Suppressor macrophage (primary cell): ENCODE data around the gene CACNG4.
A peak's percentile ranks its signal among the peaks of the same experiment; 100 is the strongest.

Source experiments
- DNase-seq, 4 experiments: peaks; one replicate each; pipeline ENCODE4 v3.0.0-alpha.2; 2020 to 2022
- total RNA-seq, 17 experiments: gene quantifications; one replicate each; lab custom pipeline; 2026; ENCODE audit warnings: mixed read lengths in 6 of 17, inconsistent platforms in 3 of 17; lab: John Stamatoyannopoulos, UW

Gene CACNG4
- total RNA-seq = 0 to 1.8 (median 0) reads per million in 17 experiments

GRCh38 chr17:66963909-66964771 lies at the start of gene CACNG4:
Gene CACNG4 (plus strand): TSS chr17:66964707. CDS start chr17:66964912, 205 bp downstream.
- DNase-seq = no peak

GRCh38 chr17:66915204-66915611 lies 49.3 kb upstream of the CACNG4 start:
- peak; percentile 3 to 55 (median 24) for DNase-seq

GRCh38 chr17:66915792-66916191 lies 48.7 kb upstream of the CACNG4 start:
- DNase-seq = no peak

GRCh38 chr17:66916946-66917345 lies 47.6 kb upstream of the CACNG4 start:
- DNase-seq = no peak

- no peak for DNase-seq
Observed at GRCh38 chr17:66918896-66919295, 45.6 kb upstream of the CACNG4 start.

- no peak for DNase-seq
Observed at GRCh38 chr17:66920435-66920834, 44.1 kb upstream of the CACNG4 start.

GRCh38 chr17:66920950-66921349 lies 43.6 kb upstream of the CACNG4 start:
- peak in 2 of 4 experiments; percentile 9 to 10 for DNase-seq

GRCh38 chr17:66923886-66924285 lies 40.6 kb upstream of the CACNG4 start:
- DNase-seq = no peak

- DNase-seq = no peak
Observed at GRCh38 chr17:66925811-66926500, 38.6 kb upstream of the CACNG4 start.

- DNase-seq = no peak
Observed at GRCh38 chr17:66928949-66929348, 35.6 kb upstream of the CACNG4 start.

GRCh38 chr17:66929591-66929990 lies 34.9 kb upstream of the CACNG4 start:
- DNase-seq = no peak

- no peak for DNase-seq
Observed at GRCh38 chr17:66930933-66931332, 33.6 kb upstream of the CACNG4 start.

- no peak for DNase-seq
Observed at GRCh38 chr17:66932311-66932710, 32.2 kb upstream of the CACNG4 start.

- no peak for DNase-seq
Observed at GRCh38 chr17:66934040-66934439, 30.5 kb upstream of the CACNG4 start.

GRCh38 chr17:66935717-66936116 lies 28.8 kb upstream of the CACNG4 start:
- no peak for DNase-seq

- DNase-seq = no peak
Observed at GRCh38 chr17:66938656-66939055, 25.9 kb upstream of the CACNG4 start.

GRCh38 chr17:66939461-66940114 lies 24.9 kb upstream of the CACNG4 start:
- no peak for DNase-seq

GRCh38 chr17:66941249-66941648 lies 23.3 kb upstream of the CACNG4 start:
- no peak for DNase-seq

GRCh38 chr17:66941773-66942450 lies 22.6 kb upstream of the CACNG4 start:
- no peak for DNase-seq

GRCh38 chr17:66942451-66943264 lies 21.8 kb upstream of the CACNG4 start:
- DNase-seq = no peak

GRCh38 chr17:66943484-66943883 lies 21.0 kb upstream of the CACNG4 start:
- no peak for DNase-seq
